HG02610 (cell line): Measurements from ENCODE around the gene MYH13.
A peak's percentile ranks its signal among the peaks of the same experiment; 100 is the strongest.

Experiments
- ATAC-seq: cut with Tn5 transposase; IDR thresholded peaks from one replicate; pipeline ENCODE4 v1.9.1; 2021; ENCODE audit warnings: mild to moderate bottlenecking, moderate library complexity; ENCODE audit not compliant: unreplicated experiment

The MYH13 gene

DNA sequence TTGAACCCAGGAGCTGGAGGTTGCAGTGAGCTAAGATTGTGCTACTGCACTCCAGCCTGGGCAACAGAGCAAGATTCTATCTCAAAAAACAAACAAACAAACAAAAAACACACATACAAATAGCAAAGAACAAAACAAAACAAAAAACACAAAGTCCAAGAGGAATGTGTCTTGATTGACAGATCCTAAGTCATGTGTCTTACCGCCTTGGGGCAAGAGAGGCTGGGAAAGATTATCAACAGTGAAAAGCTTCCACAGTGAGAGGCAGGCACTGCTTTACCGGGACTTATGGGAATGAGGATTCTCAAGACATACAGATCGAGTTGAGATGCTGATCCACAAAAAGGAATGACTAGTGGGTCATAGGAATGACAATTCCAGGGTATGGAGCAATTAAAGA is 111.7 kb downstream of the MYH13 start:
- no peak for ATAC-seq

DNA sequence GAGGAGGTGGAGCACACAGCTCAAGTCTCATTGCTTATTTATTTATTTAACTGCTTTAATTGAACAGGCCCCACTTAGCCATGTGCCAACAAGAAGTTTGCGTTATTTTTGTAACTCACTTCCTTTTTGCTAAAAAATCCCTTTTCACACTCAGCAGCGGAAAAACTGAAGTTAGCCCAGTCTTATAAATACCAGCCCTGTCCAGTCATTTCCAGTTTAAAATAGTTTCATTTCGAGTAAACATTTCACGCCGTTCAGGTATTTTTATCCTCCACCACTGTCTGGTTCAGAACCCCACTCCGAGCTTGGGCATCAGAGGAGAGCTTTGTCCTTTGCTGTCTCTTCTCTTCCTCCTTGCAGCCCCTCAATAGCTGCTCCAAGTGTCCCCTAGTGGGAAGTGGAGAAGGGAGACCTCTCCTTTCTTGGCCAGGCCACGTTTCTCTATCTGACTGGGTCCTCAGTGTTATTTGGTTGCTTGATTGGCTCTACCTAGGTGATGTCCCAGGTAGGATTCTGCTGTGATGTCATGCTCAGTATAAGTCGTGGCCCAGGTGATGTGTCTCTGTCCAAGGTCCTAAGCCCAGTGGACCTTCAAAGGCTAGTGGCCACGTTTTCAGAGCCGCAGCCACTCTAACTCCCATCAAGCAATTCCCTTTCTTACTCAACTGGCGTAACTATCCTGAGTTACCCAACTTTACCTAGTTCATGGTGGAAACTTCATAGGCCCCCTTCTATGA is 121.4 kb downstream of the MYH13 start:
- peak; percentile 95 for ATAC-seq
